Astrocyte (in vitro differentiated cells and primary cell): ENCODE data around the gene PLXNB2. TPM values are rescaled to one million over a fixed set of nuclear protein-coding genes. Genes with fewer than 3 reads are reported as not detected.

Experiments used
- DNase-seq: peaks from one replicate; pipeline ENCODE4 v3.0.0-alpha.2; 2010; ENCODE audit warnings: low read depth
- FAIRE-seq: peaks from 2 replicates; lab custom pipeline; 2011; peaks lifted over from hg19 to GRCh38; lab: Jason Lieb, UNC
- H2AFZ ChIP-seq: 2 replicates; pipeline ENCODE4 v1.6.0; 2012; ENCODE audit warnings: low read depth, low read length, inconsistent platforms
- H3K27ac ChIP-seq: 2 replicates; pipeline ENCODE4 v1.5.1; 2011; ENCODE audit warnings: low read depth, low read length, inconsistent platforms
- H3K27me3 ChIP-seq: 2 replicates; pipeline ENCODE4 v1.6.0; 2011; ENCODE audit warnings: low read length, inconsistent platforms; ENCODE audit not compliant: insufficient read depth
- H3K36me3 ChIP-seq: 2 replicates; pipeline ENCODE4 v1.5.1; 2011; ENCODE audit warnings: low read length, inconsistent platforms; ENCODE audit not compliant: insufficient read depth
- H3K4me1 ChIP-seq: 2 replicates; pipeline ENCODE4 v1.5.1; 2011; ENCODE audit warnings: low read length, inconsistent platforms; ENCODE audit not compliant: insufficient read depth
- H3K4me2 ChIP-seq: 2 replicates; pipeline ENCODE4 v1.6.0; 2012; ENCODE audit warnings: low read length, inconsistent platforms
- H3K4me3 ChIP-seq: 2 replicates; pipeline ENCODE4 v1.5.1; 2011; ENCODE audit warnings: low read depth, mild to moderate bottlenecking, low read length, inconsistent platforms; ENCODE audit not compliant: insufficient read depth
- H3K79me2 ChIP-seq: 2 replicates; pipeline ENCODE4 v1.6.0; 2012; ENCODE audit warnings: mild to moderate bottlenecking, low read length, inconsistent platforms; ENCODE audit not compliant: insufficient read depth
- H3K9ac ChIP-seq: 2 replicates; pipeline ENCODE4 v1.6.0; 2012; ENCODE audit warnings: mild to moderate bottlenecking, low read length, inconsistent platforms
- H3K9me3 ChIP-seq: 2 replicates; pipeline ENCODE4 v1.5.1; 2012; ENCODE audit warnings: low read depth, mild to moderate bottlenecking, low read length, inconsistent platforms; ENCODE audit not compliant: insufficient read depth
- H4K20me1 ChIP-seq: 2 replicates; pipeline ENCODE4 v1.6.0; 2012; ENCODE audit warnings: low read length, inconsistent platforms; ENCODE audit not compliant: insufficient read depth
- H3K27ac Mint-ChIP-seq: one replicate; pipeline ENCODE4 v1.8.0; 2021; ENCODE audit warnings: mild to moderate bottlenecking, mixed read lengths; ENCODE audit not compliant: unreplicated experiment
- H3K27me3 Mint-ChIP-seq: one replicate; pipeline ENCODE4 v1.8.0; 2021; ENCODE audit warnings: low read depth, mixed read lengths; ENCODE audit not compliant: unreplicated experiment
- H3K36me3 Mint-ChIP-seq: one replicate; pipeline ENCODE4 v1.8.0; 2021; ENCODE audit warnings: low read depth, mixed read lengths; ENCODE audit not compliant: unreplicated experiment
- H3K4me1 Mint-ChIP-seq: one replicate; pipeline ENCODE4 v1.8.0; 2021; ENCODE audit warnings: low read depth, mixed read lengths; ENCODE audit not compliant: unreplicated experiment
- H3K4me3 Mint-ChIP-seq: one replicate; pipeline ENCODE4 v1.8.0; 2021; ENCODE audit warnings: mild to moderate bottlenecking, moderate library complexity, mixed read lengths; ENCODE audit not compliant: unreplicated experiment
- H3K9me3 Mint-ChIP-seq: one replicate; pipeline ENCODE4 v1.8.0; 2021; ENCODE audit warnings: mild to moderate bottlenecking, mixed read lengths; ENCODE audit not compliant: unreplicated experiment
- CTCF ChIP-seq: IDR thresholded peaks from 2 replicates; pipeline ENCODE4 v1.5.1; 2011; ENCODE audit warnings: low read depth, mild to moderate bottlenecking, inconsistent platforms, low read length, moderate library complexity; ENCODE audit not compliant: insufficient read depth
- EZH2 ChIP-seq: IDR thresholded peaks from 2 replicates; pipeline ENCODE4 v1.6.1; 2012; ENCODE audit warnings: mild to moderate bottlenecking, low read length, inconsistent platforms; ENCODE audit not compliant: insufficient read depth
- total RNA-seq: library from RNA; stranded (reverse); gene quantifications from 2 replicates; pipeline ENCODE4 v1.2.1, GENCODE V29; 2021

The PLXNB2 gene
- total RNA-seq, 1 donor from 2014 or later = 327 TPM

DNA sequence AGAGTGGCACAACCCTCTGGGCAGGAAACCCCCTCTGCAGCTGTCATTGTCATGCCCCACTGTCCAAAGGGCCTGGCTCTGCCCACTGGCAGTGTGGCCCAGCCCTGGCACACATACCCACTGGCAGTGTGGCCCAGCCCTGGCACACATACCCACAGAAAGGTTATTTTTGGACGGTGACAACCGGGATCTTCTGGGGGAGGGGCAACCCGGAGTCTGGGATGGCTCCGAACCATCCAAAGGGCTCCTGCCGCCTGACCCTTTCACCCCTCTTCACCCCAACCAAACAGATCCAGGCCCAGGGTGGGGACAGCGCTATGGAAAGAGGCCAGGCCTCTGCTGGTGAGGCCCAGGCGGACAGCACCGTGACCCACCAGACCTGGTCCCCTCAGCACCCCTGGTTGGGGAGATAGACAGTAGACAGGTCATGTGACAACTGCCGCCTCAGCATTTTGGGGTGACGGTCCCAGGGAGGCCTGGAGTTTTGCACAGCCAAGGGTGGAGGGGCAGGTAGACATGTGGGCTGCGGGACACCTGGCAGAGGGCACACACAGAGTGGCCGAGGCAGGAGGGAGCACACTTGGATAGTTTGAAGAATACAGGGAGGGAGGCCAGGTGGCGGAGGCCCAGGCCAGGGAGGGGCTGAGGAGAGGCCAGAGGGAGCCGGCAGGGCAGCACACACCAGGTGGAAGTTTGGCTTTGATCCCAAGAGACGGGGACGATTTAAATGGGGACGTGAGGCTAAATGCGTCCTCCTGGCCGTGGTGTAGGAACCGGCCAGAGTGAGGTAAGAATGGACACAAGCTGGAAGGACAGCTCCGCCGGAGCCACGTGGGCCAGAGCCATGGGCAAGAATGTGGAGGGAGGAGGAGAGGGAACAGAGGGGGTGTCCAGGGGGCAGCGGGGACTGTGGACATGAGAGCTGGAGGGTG, 48.8 kb downstream of the PLXNB2 start:
- TF ChIP-seq EZH2 (no peak), CTCF (no peak)
- Histone ChIP-seq H3K4me2 (no peak overlapping the region), H3K27ac (no peak overlapping the region), H3K4me3 (no peak overlapping the region), H3K79me2 (peaks cover 26% of the 10 kb centered on the region), H3K9me3 (no peaks in the 10 kb centered on the region), H4K20me1 (peaks cover 17% of the 10 kb centered on the region), H3K27me3 (no peaks in the 10 kb centered on the region), H3K36me3 (no peaks in the 10 kb centered on the region), H2AFZ (no peak overlapping the region), H3K4me1 (peaks cover 17% of the 10 kb centered on the region), H3K9ac (no peak overlapping the region)
- H3K27me3 Mint-ChIP-seq = no peaks in the 10 kb centered on the region
- no peak overlapping the region for H3K27ac Mint-ChIP-seq
- H3K36me3 Mint-ChIP-seq = peaks cover 2% of the 10 kb centered on the region
- peak overlapping the region; percentile 22 for H3K4me3 Mint-ChIP-seq
- no peaks in the 10 kb centered on the region for H3K9me3 Mint-ChIP-seq
- H3K4me1 Mint-ChIP-seq = peaks cover 7% of the 10 kb centered on the region
- FAIRE-seq = no peak
- no peak for DNase-seq

DNA sequence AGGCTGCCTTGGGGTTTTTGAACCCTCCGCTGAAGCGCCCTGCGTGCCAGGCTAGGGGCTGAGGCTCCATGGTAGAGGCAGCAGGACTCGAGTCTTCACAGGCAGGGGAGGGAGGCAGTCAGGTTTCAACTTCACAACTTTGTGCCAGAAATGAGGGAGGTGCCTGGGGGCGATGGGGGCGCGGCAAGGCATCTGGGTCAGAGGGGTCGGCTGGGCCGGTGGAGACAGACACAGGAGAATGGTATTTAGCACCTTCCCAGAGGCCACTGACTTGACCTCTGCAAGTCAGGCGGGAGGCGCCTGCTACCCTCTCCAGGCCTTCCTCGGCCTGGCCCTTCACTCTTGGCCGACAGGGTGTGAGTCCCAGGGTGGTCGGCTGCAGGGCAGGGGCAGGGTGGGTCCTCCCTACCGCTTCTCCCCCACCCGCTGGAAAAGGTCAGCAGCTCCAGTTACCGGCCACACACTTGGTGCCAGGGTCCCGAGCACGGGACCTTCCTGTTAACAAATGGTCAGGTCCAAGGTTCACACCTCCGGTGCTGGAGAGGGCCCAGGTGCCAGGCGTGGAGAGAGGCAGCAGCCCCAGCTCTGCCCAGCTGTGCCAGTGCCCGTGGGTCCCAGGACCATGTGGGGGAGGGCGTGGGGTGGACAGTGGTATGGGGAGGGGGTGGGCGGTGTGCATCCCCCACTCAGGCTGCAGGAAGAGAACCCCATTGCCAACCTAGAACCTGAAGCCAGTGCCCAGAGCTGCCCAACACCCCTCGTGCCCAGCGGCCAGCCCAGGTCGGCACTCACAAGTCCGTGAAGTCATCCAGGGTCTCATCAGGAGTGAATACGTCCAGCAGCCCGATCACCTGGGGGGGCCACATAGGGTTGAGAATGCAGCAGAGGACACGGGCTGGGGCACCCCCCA, 49.7 kb downstream of the PLXNB2 start:
- Histone ChIP-seq H3K9me3 (no peaks in the 10 kb centered on the region), H3K79me2 (peaks cover 26% of the 10 kb centered on the region), H3K4me2 (no peak overlapping the region), H3K27ac (no peak overlapping the region), H2AFZ (no peak overlapping the region), H3K27me3 (no peaks in the 10 kb centered on the region), H3K9ac (no peak overlapping the region), H4K20me1 (peaks cover 20% of the 10 kb centered on the region), H3K4me1 (peaks cover 14% of the 10 kb centered on the region), H3K4me3 (no peak overlapping the region), H3K36me3 (no peaks in the 10 kb centered on the region)
- Mint-ChIP-seq H3K4me1 (peaks cover 7% of the 10 kb centered on the region), H3K4me3 (no peak overlapping the region), H3K27me3 (no peaks in the 10 kb centered on the region), H3K9me3 (no peaks in the 10 kb centered on the region), H3K36me3 (peaks cover 2% of the 10 kb centered on the region), H3K27ac (no peak overlapping the region)
- DNase-seq = no peak
- no peak for TF ChIP-seq CTCF
- TF ChIP-seq EZH2 = no peak
- FAIRE-seq = no peak
